Lower lobe of right lung (tissue), 2 donors: ENCODE measurements around the gene S100A16. TPM values are rescaled to one million over a fixed set of nuclear protein-coding genes. Genes with fewer than 3 reads are reported as not detected.
"Not testable (repeated sequence)": the region's sequence is repeated elsewhere in the genome, so short reads cannot be mapped to it uniquely, and the experiment has no call there.

ENCODE experiments used
- ATAC-seq, 2 donors: fragments of 200-7000 bp; cut with Tn5 transposase; one replicate each; pipeline ENCODE4 v1.9.1; 2020 to 2022; ENCODE audit warnings: mild to moderate bottlenecking in 2 of 2, moderate library complexity in 2 of 2
- DNase-seq: peaks from one replicate; pipeline ENCODE4 v3.0.0-alpha.2; 2020
- H3K27ac ChIP-seq: fragments of 200-600 bp; one replicate; pipeline ENCODE4 v1.8.0; 2022
- H3K27me3 ChIP-seq: fragments of 200-600 bp; one replicate; pipeline ENCODE4 v1.8.0; 2022; ENCODE audit warnings: low read depth
- H3K36me3 ChIP-seq: fragments of 200-600 bp; one replicate; pipeline ENCODE4 v1.8.0; 2022; ENCODE audit warnings: mild to moderate bottlenecking
- H3K4me1 ChIP-seq: fragments of 200-600 bp; one replicate; pipeline ENCODE4 v1.8.0; 2022
- H3K4me3 ChIP-seq: fragments of 200-600 bp; one replicate; pipeline ENCODE4 v1.8.0; 2022; ENCODE audit warnings: mild to moderate bottlenecking
- H3K9me3 ChIP-seq: fragments of 200-600 bp; one replicate; pipeline ENCODE4 v1.8.0; 2022
- intact Hi-C: fragments of 100-400 bp; cut with DNase I; formaldehyde crosslinking; loops from one replicate; pipeline ENCODE4 v1.11.0; 2022
- total RNA-seq: library from RNA; stranded (reverse); fragmentation: NEBNext Ultra II Directional; extraction: Animal tissue kit (Norgen Biotek cat#: 25700); gene quantifications from one replicate; pipeline ENCODE4 v1.2.1, GENCODE V29; 2021
- TF ChIP-seq, protein P1 (sequence below): fragments of 200-600 bp; IDR thresholded peaks from one replicate; pipeline ENCODE4 v1.8.0; 2022; ENCODE audit warnings: antibody characterized with exemption, mild to moderate bottlenecking
- donor health status: DM: no; HTN: yes; CAD: no; lungs with severe emphysema.

The S100A16 gene
- total RNA-seq, 1 donor from 2014 or later = 52.3 TPM

DNA sequence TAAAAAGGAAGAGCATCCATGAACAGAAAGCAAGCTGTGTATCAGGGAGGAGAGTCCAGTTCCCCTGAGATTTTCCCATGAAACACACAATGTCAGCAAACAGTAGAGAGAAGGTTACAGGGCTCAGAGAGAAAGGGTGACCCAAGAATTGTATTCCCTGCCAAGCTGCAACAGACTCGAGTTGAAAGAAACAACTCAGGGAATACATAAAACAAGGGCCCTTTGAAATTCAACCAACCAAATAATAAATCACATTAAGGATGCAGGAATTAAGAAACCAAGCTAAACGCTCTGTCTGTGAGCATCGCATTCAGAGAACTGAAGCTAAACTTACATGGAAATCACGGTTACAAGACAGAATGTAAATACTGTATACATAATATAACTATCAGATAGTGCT lies 20.2 kb downstream of the S100A16 start:
- no peak overlapping the region for H3K4me3 ChIP-seq
- DNase-seq (no peak), ATAC-seq (no peak)
- no peaks in the 10 kb centered on the region for H3K4me1 ChIP-seq
- intact Hi-C loops = no loop called here
- H3K36me3 ChIP-seq = no peaks in the 10 kb centered on the region
- H3K9me3 ChIP-seq = no peaks in the 10 kb centered on the region
- H3K27me3 ChIP-seq = no peaks in the 10 kb centered on the region
- TF ChIP-seq, protein P1, sequence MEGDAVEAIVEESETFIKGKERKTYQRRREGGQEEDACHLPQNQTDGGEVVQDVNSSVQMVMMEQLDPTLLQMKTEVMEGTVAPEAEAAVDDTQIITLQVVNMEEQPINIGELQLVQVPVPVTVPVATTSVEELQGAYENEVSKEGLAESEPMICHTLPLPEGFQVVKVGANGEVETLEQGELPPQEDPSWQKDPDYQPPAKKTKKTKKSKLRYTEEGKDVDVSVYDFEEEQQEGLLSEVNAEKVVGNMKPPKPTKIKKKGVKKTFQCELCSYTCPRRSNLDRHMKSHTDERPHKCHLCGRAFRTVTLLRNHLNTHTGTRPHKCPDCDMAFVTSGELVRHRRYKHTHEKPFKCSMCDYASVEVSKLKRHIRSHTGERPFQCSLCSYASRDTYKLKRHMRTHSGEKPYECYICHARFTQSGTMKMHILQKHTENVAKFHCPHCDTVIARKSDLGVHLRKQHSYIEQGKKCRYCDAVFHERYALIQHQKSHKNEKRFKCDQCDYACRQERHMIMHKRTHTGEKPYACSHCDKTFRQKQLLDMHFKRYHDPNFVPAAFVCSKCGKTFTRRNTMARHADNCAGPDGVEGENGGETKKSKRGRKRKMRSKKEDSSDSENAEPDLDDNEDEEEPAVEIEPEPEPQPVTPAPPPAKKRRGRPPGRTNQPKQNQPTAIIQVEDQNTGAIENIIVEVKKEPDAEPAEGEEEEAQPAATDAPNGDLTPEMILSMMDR = no peak
- no peak overlapping the region for H3K27ac ChIP-seq

DNA sequence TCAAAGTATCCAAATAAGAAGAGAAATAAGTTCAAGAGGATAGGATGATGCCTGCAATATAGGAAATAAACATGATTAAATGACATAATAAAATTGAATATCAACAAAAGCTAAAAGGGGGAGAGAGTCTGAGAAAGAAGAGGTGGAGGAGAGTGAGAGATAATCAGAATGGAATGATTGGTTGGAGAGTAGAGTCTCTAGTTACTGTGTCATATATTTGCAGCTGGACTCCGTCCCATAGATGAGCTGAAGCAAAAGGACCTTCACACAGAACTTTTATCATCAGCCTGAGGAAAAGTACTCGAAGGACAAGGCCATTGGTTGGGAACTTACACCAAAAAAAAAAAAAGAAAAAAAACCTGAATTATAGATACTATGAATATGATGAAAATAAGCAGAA lies 24.5 kb downstream of the S100A16 start:
- TF ChIP-seq, protein P1 = no peak
- Histone ChIP-seq H3K9me3 (no peaks in the 10 kb centered on the region), H3K4me3 (no peak overlapping the region), H3K27me3 (no peaks in the 10 kb centered on the region), H3K4me1 (no peaks in the 10 kb centered on the region), H3K27ac (no peak overlapping the region), H3K36me3 (no peaks in the 10 kb centered on the region)
- DNase-seq (no peak), ATAC-seq (no peak)
- intact Hi-C loops = no loop called here

GRCh38 chr1:153588033-153588432 lies 24.9 kb downstream of the S100A16 start:
- H3K9me3 ChIP-seq, intact Hi-C loops, H3K4me1 ChIP-seq, H3K36me3 ChIP-seq, DNase-seq, ATAC-seq, H3K27me3 ChIP-seq, H3K27ac ChIP-seq, H3K4me3 ChIP-seq: not testable (repeated sequence)

DNA sequence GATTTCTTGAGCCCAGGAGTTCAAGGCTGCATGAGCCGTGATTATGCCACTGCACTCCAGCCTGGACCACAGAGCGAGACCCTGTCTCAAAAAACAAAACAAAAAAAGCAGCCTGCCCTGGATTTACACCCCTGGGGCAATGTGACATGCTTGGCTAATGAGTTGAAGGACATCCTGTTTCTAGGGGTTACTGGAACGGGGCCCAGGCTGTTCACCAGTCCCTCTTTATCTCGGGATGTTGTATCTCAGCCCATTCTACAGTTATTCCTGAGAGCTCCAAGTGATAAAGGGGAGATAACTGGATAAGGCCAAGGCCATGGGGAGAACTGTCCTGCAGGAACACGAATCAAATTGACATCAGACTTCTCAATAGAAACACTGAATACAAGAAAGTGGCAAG lies 25.6 kb downstream of the S100A16 start:
- no peaks in the 10 kb centered on the region for H3K9me3 ChIP-seq
- H3K27ac ChIP-seq = no peak overlapping the region
- intact Hi-C loops = no loop called here
- ATAC-seq (no peak), DNase-seq (no peak)
- TF ChIP-seq, protein P1 = no peak
- no peaks in the 10 kb centered on the region for H3K27me3 ChIP-seq
- H3K4me3 ChIP-seq = no peak overlapping the region
- no peaks in the 10 kb centered on the region for H3K36me3 ChIP-seq
- no peaks in the 10 kb centered on the region for H3K4me1 ChIP-seq

GRCh38 chr1:153586347-153586746 lies 26.6 kb downstream of the S100A16 start:
- ATAC-seq (no peak), DNase-seq (no peak)
- TF ChIP-seq, protein P1 = no peak
- H3K9me3 ChIP-seq = no peaks in the 10 kb centered on the region
- H3K4me3 ChIP-seq = no peak overlapping the region
- intact Hi-C loops = no loop called here
- no peaks in the 10 kb centered on the region for H3K27me3 ChIP-seq
- H3K27ac ChIP-seq = no peak overlapping the region
- H3K36me3 ChIP-seq = no peaks in the 10 kb centered on the region
- no peaks in the 10 kb centered on the region for H3K4me1 ChIP-seq

- TF ChIP-seq, protein P1 = no peak
- H3K9me3 ChIP-seq = no peaks in the 10 kb centered on the region
- ATAC-seq = no peak
- no peaks in the 10 kb centered on the region for H3K36me3 ChIP-seq
- H3K27ac ChIP-seq = no peak overlapping the region
- intact Hi-C loops = no loop called here
- H3K4me3 ChIP-seq = no peak overlapping the region
- DNase-seq = no peak
- no peaks in the 10 kb centered on the region for H3K4me1 ChIP-seq
- no peaks in the 10 kb centered on the region for H3K27me3 ChIP-seq
These were observed 27.9 kb downstream of the S100A16 start for GRCh38 chr1:153585006-153585405.
